Endothelial cell of umbilical vein (primary cell): ENCODE measurements around the gene VTA1. TPM values are rescaled to one million over a fixed set of nuclear protein-coding genes. Genes with fewer than 3 reads are reported as not detected.
"Not testable (repeated sequence)": the region's sequence is repeated elsewhere in the genome, so short reads cannot be mapped to it uniquely, and the experiment has no call there.

Experiments used
- BruUV-seq: library from RNA; stranded (reverse); fragments of 400-500 nt; replicated peaks from 2 replicates; lab custom pipeline; 2021; lab: Mats Ljungman, UMichigan
- CTCF ChIA-PET: fragments of 300-600, 350-600 bp; sonication (Branson Sonifier 250); formaldehyde crosslinking; loops from one replicate; lab custom pipeline; 2021; ENCODE audit warnings: antibody characterized with exemption, inconsistent platforms; lab: Charles Lee
- POLR2A ChIA-PET: fragments of 300-600, 350-600 bp; sonication (Branson Sonifier 250); formaldehyde crosslinking; loops from one replicate; lab custom pipeline; 2021; ENCODE audit warnings: antibody characterized with exemption, inconsistent platforms; lab: Charles Lee
- DNase-seq: peaks from one replicate; pipeline ENCODE4 v3.0.0-alpha.2; 2011; ENCODE audit warnings: low read depth, low spot score
- FAIRE-seq: peaks from 2 replicates; lab custom pipeline; 2011; peaks lifted over from hg19 to GRCh38; lab: Jason Lieb, UNC
- H2AFZ ChIP-seq: 2 replicates; pipeline ENCODE4 v1.6.0; 2012; ENCODE audit warnings: low read depth, low read length, control low read depth, inconsistent platforms
- H3K27ac ChIP-seq: 2 replicates; pipeline ENCODE4 v1.5.1; 2011; ENCODE audit warnings: low read depth, mild to moderate bottlenecking, control low read depth, low read length, moderate library complexity; ENCODE audit not compliant: insufficient read depth
- H3K27me3 ChIP-seq, 2 experiments: 2 replicates each; pipeline versions ENCODE4 v1.6.0 to v1.6.1; 2011; ENCODE audit warnings: low read length in 2 of 2, mixed read lengths in 1 of 2; ENCODE audit not compliant: control insufficient read depth in 2 of 2, insufficient read depth in 2 of 2
- H3K36me3 ChIP-seq, 2 experiments: 2 replicates in 1 of 2; 3 replicates in 1 of 2; pipeline ENCODE4 v1.5.1; 2011; ENCODE audit warnings: low read length in 2 of 2, mild to moderate bottlenecking in 1 of 2, moderate library complexity in 1 of 2; ENCODE audit not compliant: control insufficient read depth in 2 of 2, insufficient read depth in 2 of 2; ENCODE audit errors: extremely low read depth in 1 of 2
- H3K4me1 ChIP-seq: 3 replicates; pipeline ENCODE4 v1.5.1; 2011; ENCODE audit warnings: mild to moderate bottlenecking, low read length; ENCODE audit not compliant: control insufficient read depth, insufficient read depth; ENCODE audit errors: extremely low read depth
- H3K4me2 ChIP-seq: 2 replicates; pipeline ENCODE4 v1.6.1; 2011; ENCODE audit warnings: low read length, control low read depth, mixed read lengths; ENCODE audit not compliant: insufficient read depth
- H3K4me3 ChIP-seq, 3 experiments: fragments of 200-600 bp in 1 of 3; sonication (generic), shearing (Covaris generic) in 1 of 3; replicated peaks in 1 of 3; 2 replicates each; pipeline ENCODE4 v1.5.1; 2011 to 2016; ENCODE audit warnings: control low read depth in 3 of 3, low read length in 3 of 3, mild to moderate bottlenecking in 2 of 3, inconsistent platforms in 1 of 3, low read depth in 1 of 3, moderate library complexity in 1 of 3; ENCODE audit not compliant: insufficient read depth in 1 of 3
- H3K79me2 ChIP-seq: 2 replicates; pipeline ENCODE4 v1.6.0; 2012; ENCODE audit warnings: low read length, inconsistent platforms; ENCODE audit not compliant: control insufficient read depth, insufficient read depth
- H3K9ac ChIP-seq: replicated peaks from 2 replicates; pipeline ENCODE3; 2011; ENCODE audit warnings: low read length, control low read depth; ENCODE audit not compliant: insufficient read depth; ENCODE audit errors: extremely low read depth
- H3K9me1 ChIP-seq: replicated peaks from 3 replicates; pipeline ENCODE4 v1.6.0; 2011; ENCODE audit warnings: mild to moderate bottlenecking, low read length; ENCODE audit not compliant: control insufficient read depth, insufficient read depth; ENCODE audit errors: extremely low read depth
- H3K9me3 ChIP-seq: replicated peaks from 2 replicates; pipeline ENCODE4 v1.5.1; 2012; ENCODE audit warnings: low read length, inconsistent platforms; ENCODE audit not compliant: control insufficient read depth, insufficient read depth
- H4K20me1 ChIP-seq: replicated peaks from 2 replicates; pipeline ENCODE3; 2011; ENCODE audit warnings: mild to moderate bottlenecking, low read length; ENCODE audit not compliant: control insufficient read depth, insufficient read depth; ENCODE audit errors: extremely low read depth
- JUN ChIP-seq: IDR thresholded peaks from 2 replicates; pipeline ENCODE4 v1.6.1; 2011; ENCODE audit warnings: borderline replicate concordance, low read depth; ENCODE audit not compliant: insufficient read length, insufficient read depth
- POLR2AphosphoS5 ChIP-seq: IDR thresholded peaks from 2 replicates; pipeline ENCODE4 v1.6.1; 2012; ENCODE audit warnings: low read depth, mild to moderate bottlenecking, control low read depth, low read length, moderate library complexity; ENCODE audit not compliant: insufficient read depth
- dilution Hi-C: fragments of 300-500 bp; cut with MboI; formaldehyde crosslinking; loops from one replicate; pipeline ENCODE4 v1.15.0; 2019; ENCODE audit warnings: low sequenced_read_pairs; ENCODE audit not compliant: extremely low pct_ligation_motif_present
- intact Hi-C: fragments of 100-400 bp; cut with micrococcal nuclease; formaldehyde crosslinking; loops from one replicate; pipeline ENCODE4 v1.10.0; 2022
- polyA plus RNA-seq, 4 experiments: library from polyadenylated mRNA; depleted of rRNA in 3 of 4; stranded (reverse) in 3 of 4; unstranded in 1 of 4; fragments of >200 nt; gene quantifications; 2 replicates each; pipeline versions ENCODE4 v1.2.1 to v1.2.3, GENCODE V29; 2011 to 2012; ENCODE audit warnings: missing spikeins in 1 of 4
- total RNA-seq: library from RNA; stranded (reverse); gene quantifications from 2 replicates; pipeline ENCODE4 v1.2.3, GENCODE V29; 2021
- TF ChIP-seq, protein P1 (sequence below), 2 donors: IDR thresholded peaks; 1 replicate in 1 of 2; 2 replicates in 1 of 2; pipeline ENCODE4 v1.5.1; 2011; ENCODE audit warnings: low read length in 2 of 2, mild to moderate bottlenecking in 2 of 2, moderate library complexity in 2 of 2, control low read depth in 1 of 2, inconsistent platforms in 1 of 2, low read depth in 1 of 2; ENCODE audit not compliant: insufficient read depth in 1 of 2; ENCODE audit errors: extremely low read depth in 1 of 2

The VTA1 gene
- total and polyA plus RNA-seq, 2 donors (not counting 3 experiments of a cell fraction or from before 2014, with no cell fraction given): 39.0 to 40.9 TPM

DNA sequence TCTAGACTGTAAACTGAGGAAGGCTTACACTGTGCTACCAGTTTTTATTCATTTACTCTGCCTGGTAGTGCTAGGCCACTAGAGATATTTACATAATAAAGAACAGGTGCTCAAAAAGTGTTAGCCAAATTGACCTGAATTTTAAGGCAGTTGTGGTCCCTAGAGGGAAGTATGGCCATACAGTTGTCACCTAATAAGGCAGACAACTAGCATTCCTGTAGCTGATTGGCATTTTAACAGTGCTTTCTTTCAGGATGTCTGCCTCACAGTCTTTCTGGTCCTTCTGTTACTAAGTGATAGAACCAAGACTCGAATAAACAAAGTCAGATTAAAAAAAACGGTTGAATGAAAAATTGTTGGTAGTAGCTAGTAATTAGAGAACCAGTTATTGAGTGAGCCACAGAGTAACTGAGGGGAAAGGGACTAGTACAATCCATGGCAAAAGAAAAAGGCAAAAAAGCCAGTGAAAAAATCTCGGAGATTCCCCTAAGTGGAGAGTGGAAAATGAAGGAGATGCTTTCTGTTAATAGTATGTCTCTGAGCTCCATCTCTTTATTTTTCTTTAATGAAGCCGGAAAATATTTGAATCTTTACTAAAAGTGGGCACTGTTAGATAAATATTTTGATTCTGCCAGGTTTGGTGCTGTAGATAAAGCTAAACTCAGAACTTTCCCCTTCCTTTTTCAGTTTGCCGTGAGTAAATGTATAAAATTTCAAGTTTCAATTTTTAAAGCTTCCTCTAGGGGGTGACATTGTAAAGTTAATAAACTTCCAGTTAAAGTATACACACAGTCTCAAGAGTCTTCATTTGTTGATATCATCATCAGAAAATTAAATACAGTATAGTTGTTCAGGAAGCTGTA lies 9.1 kb downstream of the VTA1 start:
- no TSS peak for BruUV-seq

DNA sequence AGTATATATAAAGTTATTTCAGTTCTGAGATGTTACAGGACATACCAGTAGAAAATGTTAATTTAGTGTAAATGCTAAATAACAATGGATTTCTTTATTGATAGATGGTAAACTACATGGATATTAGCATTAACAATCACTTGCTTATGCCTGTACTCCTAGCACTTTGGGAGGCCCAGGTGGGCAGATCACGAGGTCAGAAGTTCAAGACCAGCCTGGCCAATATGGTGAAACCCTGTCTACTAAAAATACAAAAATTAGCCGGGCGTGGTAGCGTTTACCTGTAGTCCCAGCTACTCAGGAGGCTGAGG lies 9.7 kb downstream of the VTA1 start:
- BruUV-seq, DNase-seq, H3K9ac ChIP-seq, POLR2A ChIA-PET, H4K20me1 ChIP-seq, H3K4me3 ChIP-seq, dilution Hi-C loops, H3K9me3 ChIP-seq, H2AFZ ChIP-seq, H3K27me3 ChIP-seq, H3K36me3 ChIP-seq, FAIRE-seq, H3K9me1 ChIP-seq: not testable (repeated sequence)
- Histone ChIP-seq H3K27ac (peak overlapping the region; percentile 74), H3K4me2 (peak overlapping the region; percentile 93), H3K4me1 (peaks cover 38% of the 10 kb centered on the region), H3K79me2 (peaks cover 84% of the 10 kb centered on the region)
- intact Hi-C loops: loop anchor here (1.0 to 2.0 kb wide), 2 partner anchors 51 to 232 kb away; no protein-coding TSS in a partner anchor
- CTCF ChIA-PET: interaction anchor here (0.7 to 7.2 kb wide), 45 partner anchors 8 to 382 kb away, joined by 3 to 173 read pairs (median 5); partner anchors contain the start of genes ADGRG6, NMBR and VTA1

More for the DNA sequence above, 9.1 kb downstream of the VTA1 start:
- dilution Hi-C loops (no loop called here), intact Hi-C loops (loop anchor here (1.0 to 2.0 kb wide), 3 partner anchors 51 to 233 kb away; no protein-coding TSS in a partner anchor)
- ChIA-PET CTCF (interaction anchor here (0.7 to 7.2 kb wide), 54 partner anchors 9 to 413 kb away, joined by 3 to 173 read pairs (median 4); partner anchors contain the start of genes ADGRG6, NMBR and VTA1), POLR2A (no interaction called here)
- Histone ChIP-seq H3K27ac (peak overlapping the region; percentile 74), H3K36me3 (no peaks in the 10 kb centered on the region), H3K4me2 (peak overlapping the region; percentile 93), H3K27me3 (no peaks in the 10 kb centered on the region), H3K79me2 (peaks cover 85% of the 10 kb centered on the region), H3K9me1 (no peaks in the 10 kb centered on the region), H3K9me3 (no peaks in the 10 kb centered on the region), H4K20me1 (no peaks in the 10 kb centered on the region), H3K4me1 (peaks cover 38% of the 10 kb centered on the region), H2AFZ (no peak overlapping the region), H3K4me3 (peak overlapping the region in 1 of 3 experiments; percentile 13), H3K9ac (peak overlapping the region; percentile 78)
- no peak for TF ChIP-seq JUN
- TF ChIP-seq, protein P1, sequence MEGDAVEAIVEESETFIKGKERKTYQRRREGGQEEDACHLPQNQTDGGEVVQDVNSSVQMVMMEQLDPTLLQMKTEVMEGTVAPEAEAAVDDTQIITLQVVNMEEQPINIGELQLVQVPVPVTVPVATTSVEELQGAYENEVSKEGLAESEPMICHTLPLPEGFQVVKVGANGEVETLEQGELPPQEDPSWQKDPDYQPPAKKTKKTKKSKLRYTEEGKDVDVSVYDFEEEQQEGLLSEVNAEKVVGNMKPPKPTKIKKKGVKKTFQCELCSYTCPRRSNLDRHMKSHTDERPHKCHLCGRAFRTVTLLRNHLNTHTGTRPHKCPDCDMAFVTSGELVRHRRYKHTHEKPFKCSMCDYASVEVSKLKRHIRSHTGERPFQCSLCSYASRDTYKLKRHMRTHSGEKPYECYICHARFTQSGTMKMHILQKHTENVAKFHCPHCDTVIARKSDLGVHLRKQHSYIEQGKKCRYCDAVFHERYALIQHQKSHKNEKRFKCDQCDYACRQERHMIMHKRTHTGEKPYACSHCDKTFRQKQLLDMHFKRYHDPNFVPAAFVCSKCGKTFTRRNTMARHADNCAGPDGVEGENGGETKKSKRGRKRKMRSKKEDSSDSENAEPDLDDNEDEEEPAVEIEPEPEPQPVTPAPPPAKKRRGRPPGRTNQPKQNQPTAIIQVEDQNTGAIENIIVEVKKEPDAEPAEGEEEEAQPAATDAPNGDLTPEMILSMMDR (IDR thresholded peaks at IDR 0.05; ENCODE audit: extremely low read depth in 1 of 2, insufficient read depth in 1 of 2, low read depth in 1 of 2, low read length in 2 of 2): peak; percentile 7 to 24
- TF ChIP-seq POLR2AphosphoS5: no peak
- DNase-seq: peak; percentile 76
- no peak for FAIRE-seq
